G401.6 (cell line): ENCODE results near the gene MAST4.

Source experiments
- FAIRE-seq: peaks from 2 replicates; lab custom pipeline; 2012; peaks lifted over from hg19 to GRCh38; lab: Jason Lieb, UNC

Gene MAST4

GRCh38 chr5:66606713-66607112 is 10.5 kb downstream of the MAST4 start:
- FAIRE-seq: no peak

GRCh38 chr5:66608501-66608900 is 12.3 kb downstream of the MAST4 start:
- no peak for FAIRE-seq

- FAIRE-seq: no peak
These were observed 13.4 kb downstream of the MAST4 start for GRCh38 chr5:66609615-66610014.

GRCh38 chr5:66612226-66612625 is 16.0 kb downstream of the MAST4 start:
- no peak for FAIRE-seq

GRCh38 chr5:66615136-66615535 is 18.9 kb downstream of the MAST4 start:
- no peak for FAIRE-seq

GRCh38 chr5:66615894-66616293 is 19.7 kb downstream of the MAST4 start:
- no peak for FAIRE-seq

GRCh38 chr5:66616520-66617225 is 20.5 kb downstream of the MAST4 start:
- FAIRE-seq: no peak

GRCh38 chr5:66617226-66617861 is 21.2 kb downstream of the MAST4 start:
- FAIRE-seq: no peak

GRCh38 chr5:66617991-66618768 is 22.0 kb downstream of the MAST4 start:
- no peak for FAIRE-seq

GRCh38 chr5:66620711-66621110 is 24.5 kb downstream of the MAST4 start:
- FAIRE-seq: no peak

GRCh38 chr5:66621146-66621545 is 25.0 kb downstream of the MAST4 start:
- no peak for FAIRE-seq

GRCh38 chr5:66621736-66622135 is 25.5 kb downstream of the MAST4 start:
- no peak for FAIRE-seq

- no peak for FAIRE-seq
These were observed 32.4 kb downstream of the MAST4 start for GRCh38 chr5:66628561-66628960.

GRCh38 chr5:66629446-66629845 is 33.3 kb downstream of the MAST4 start:
- no peak for FAIRE-seq

- FAIRE-seq: no peak
These were observed 37.6 kb downstream of the MAST4 start for GRCh38 chr5:66633754-66634153.

- no peak for FAIRE-seq
These were observed 38.4 kb downstream of the MAST4 start for GRCh38 chr5:66634601-66635000.

- no peak for FAIRE-seq
These were observed 41.8 kb downstream of the MAST4 start for GRCh38 chr5:66637994-66638393.

- no peak for FAIRE-seq
These were observed 42.8 kb downstream of the MAST4 start for GRCh38 chr5:66639037-66639436.

- FAIRE-seq: no peak
These were observed 46.3 kb downstream of the MAST4 start for GRCh38 chr5:66642538-66642937.

GRCh38 chr5:66643387-66643786 is 47.2 kb downstream of the MAST4 start:
- no peak for FAIRE-seq

GRCh38 chr5:66644111-66644510 is 47.9 kb downstream of the MAST4 start:
- no peak for FAIRE-seq

GRCh38 chr5:66645039-66645438 is 48.8 kb downstream of the MAST4 start:
- no peak for FAIRE-seq

- FAIRE-seq: no peak
These were observed 50.4 kb downstream of the MAST4 start for GRCh38 chr5:66646570-66646969.
